Osteoblast (primary cell): ENCODE results near the gene ZBTB37. TPM values are rescaled to one million over a fixed set of nuclear protein-coding genes. Genes with fewer than 3 reads are reported as not detected.
A peak's percentile ranks its signal among the peaks of the same experiment; 100 is the strongest.
"Not testable (repeated sequence)": the region's sequence is repeated elsewhere in the genome, so short reads cannot be mapped to it uniquely, and the experiment has no call there.

Experiments used
- DNase-seq: peaks from one replicate; pipeline ENCODE4 v3.0.0; 2011; ENCODE audit warnings: low spot score, mixed read lengths; ENCODE audit not compliant: insufficient read length; ENCODE audit errors: missing footprints
- H2AFZ ChIP-seq: 2 replicates; pipeline ENCODE4 v1.6.0; 2011; ENCODE audit warnings: mild to moderate bottlenecking, low read length
- H3K27ac ChIP-seq: 2 replicates; pipeline ENCODE4 v1.5.1; 2011; ENCODE audit warnings: mild to moderate bottlenecking, low read depth, low read length, moderate library complexity
- H3K27me3 ChIP-seq: 2 replicates; pipeline ENCODE4 v1.6.0; 2012; ENCODE audit warnings: mild to moderate bottlenecking, control low read depth, inconsistent platforms, low read length, moderate library complexity; ENCODE audit not compliant: insufficient read depth
- H3K36me3 ChIP-seq: 2 replicates; pipeline ENCODE4 v1.5.1; 2011; ENCODE audit warnings: mild to moderate bottlenecking, low read length, control low read depth, moderate library complexity; ENCODE audit not compliant: insufficient read depth
- H3K4me1 ChIP-seq: 2 replicates; pipeline ENCODE4 v1.5.1; 2011; ENCODE audit warnings: mild to moderate bottlenecking, low read length, control low read depth, moderate library complexity; ENCODE audit not compliant: insufficient read depth
- H3K4me2 ChIP-seq: 2 replicates; pipeline ENCODE4 v1.6.0; 2011; ENCODE audit warnings: mild to moderate bottlenecking, low read length; ENCODE audit not compliant: insufficient read depth
- H3K4me3 ChIP-seq: fragments of 200-600 bp; sonication (generic); 3 replicates; pipeline ENCODE4 v1.5.1; 2012; ENCODE audit warnings: mild to moderate bottlenecking, low read length, inconsistent platforms; ENCODE audit not compliant: insufficient read depth
- H3K79me2 ChIP-seq: 2 replicates; pipeline ENCODE4 v1.6.0; 2012; ENCODE audit warnings: mild to moderate bottlenecking, low read length, control low read depth, inconsistent platforms; ENCODE audit not compliant: insufficient read depth
- H3K9me3 ChIP-seq: 2 replicates; pipeline ENCODE4 v1.5.1; 2011; ENCODE audit warnings: low read depth, low read length, control low read depth
- H4K20me1 ChIP-seq: 2 replicates; pipeline ENCODE4 v1.6.0; 2012; ENCODE audit warnings: mild to moderate bottlenecking, low read length, control low read depth; ENCODE audit not compliant: insufficient read depth
- total RNA-seq: library from RNA; depleted of rRNA; stranded (reverse); fragments of >200 nt; gene quantifications from 2 replicates; pipeline ENCODE4 v1.2.3, GENCODE V29; 2012
- TF ChIP-seq, protein P1 (sequence below): IDR thresholded peaks from 2 replicates; pipeline ENCODE4 v1.5.1; 2011; ENCODE audit warnings: mild to moderate bottlenecking, low read depth, low read length, moderate library complexity; ENCODE audit errors: extremely low read depth

Gene ZBTB37
- total RNA-seq, 1 donor: 10.5 TPM

DNA sequence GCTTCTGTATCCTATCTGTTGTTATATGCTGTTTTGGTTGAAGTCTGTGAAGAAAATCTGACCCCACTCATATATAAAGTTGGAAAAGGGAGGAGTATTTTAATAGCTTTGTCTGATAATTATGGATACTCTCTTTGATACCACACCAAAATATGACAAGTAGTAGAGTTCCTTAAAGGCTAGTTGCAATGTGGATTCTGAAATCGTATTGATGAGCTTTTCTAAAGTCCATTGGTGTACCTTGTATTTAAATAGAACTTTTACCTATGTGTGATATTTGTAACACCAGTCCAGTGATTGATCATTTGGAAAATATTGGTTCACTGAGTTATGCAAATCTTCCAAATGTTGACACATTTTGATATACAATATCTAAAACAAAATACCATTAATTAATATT, 8.1 kb upstream of the ZBTB37 start:
- Histone ChIP-seq H3K36me3 (peaks cover 46% of the 10 kb centered on the region), H3K27ac (no peak overlapping the region), H3K79me2 (no peaks in the 10 kb centered on the region), H3K27me3 (no peaks in the 10 kb centered on the region), H4K20me1 (peaks cover 24% of the 10 kb centered on the region), H3K4me1 (peaks cover 2% of the 10 kb centered on the region), H2AFZ (no peak overlapping the region), H3K4me3 (no peak overlapping the region), H3K4me2 (no peak overlapping the region), H3K9me3 (no peaks in the 10 kb centered on the region)
- no peak for DNase-seq
- TF ChIP-seq, protein P1, sequence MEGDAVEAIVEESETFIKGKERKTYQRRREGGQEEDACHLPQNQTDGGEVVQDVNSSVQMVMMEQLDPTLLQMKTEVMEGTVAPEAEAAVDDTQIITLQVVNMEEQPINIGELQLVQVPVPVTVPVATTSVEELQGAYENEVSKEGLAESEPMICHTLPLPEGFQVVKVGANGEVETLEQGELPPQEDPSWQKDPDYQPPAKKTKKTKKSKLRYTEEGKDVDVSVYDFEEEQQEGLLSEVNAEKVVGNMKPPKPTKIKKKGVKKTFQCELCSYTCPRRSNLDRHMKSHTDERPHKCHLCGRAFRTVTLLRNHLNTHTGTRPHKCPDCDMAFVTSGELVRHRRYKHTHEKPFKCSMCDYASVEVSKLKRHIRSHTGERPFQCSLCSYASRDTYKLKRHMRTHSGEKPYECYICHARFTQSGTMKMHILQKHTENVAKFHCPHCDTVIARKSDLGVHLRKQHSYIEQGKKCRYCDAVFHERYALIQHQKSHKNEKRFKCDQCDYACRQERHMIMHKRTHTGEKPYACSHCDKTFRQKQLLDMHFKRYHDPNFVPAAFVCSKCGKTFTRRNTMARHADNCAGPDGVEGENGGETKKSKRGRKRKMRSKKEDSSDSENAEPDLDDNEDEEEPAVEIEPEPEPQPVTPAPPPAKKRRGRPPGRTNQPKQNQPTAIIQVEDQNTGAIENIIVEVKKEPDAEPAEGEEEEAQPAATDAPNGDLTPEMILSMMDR: no peak

DNA sequence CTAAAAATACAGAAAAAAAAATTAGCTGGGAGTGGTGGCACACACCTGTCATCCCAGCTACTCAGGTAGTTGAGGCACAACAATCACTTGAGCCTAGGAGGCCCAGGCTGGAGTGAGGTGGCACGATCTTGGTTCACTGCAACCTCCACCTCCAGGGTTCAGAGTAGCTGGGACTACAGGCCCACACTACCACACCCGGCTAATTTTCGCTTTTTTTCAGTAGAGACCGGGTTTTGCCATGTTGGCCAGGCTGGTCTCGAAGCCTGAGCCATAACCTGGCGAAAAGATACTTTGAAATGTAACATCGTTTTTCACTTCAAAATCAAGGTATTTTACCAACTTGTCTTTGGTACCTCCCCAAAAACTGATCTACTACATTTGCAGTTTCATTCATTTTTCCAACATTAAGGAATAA, 6.4 kb upstream of the ZBTB37 start:
- TF ChIP-seq, protein P1: no peak
- Histone ChIP-seq H3K27ac (no peak overlapping the region), H3K4me3 (no peak overlapping the region), H3K36me3 (peaks cover 56% of the 10 kb centered on the region), H2AFZ (no peak overlapping the region), H4K20me1 (peaks cover 41% of the 10 kb centered on the region), H3K4me2 (no peak overlapping the region), H3K9me3 (no peaks in the 10 kb centered on the region), H3K4me1 (peaks cover 16% of the 10 kb centered on the region), H3K27me3 (no peaks in the 10 kb centered on the region), H3K79me2 (peaks cover 16% of the 10 kb centered on the region)
- no peak for DNase-seq

DNA sequence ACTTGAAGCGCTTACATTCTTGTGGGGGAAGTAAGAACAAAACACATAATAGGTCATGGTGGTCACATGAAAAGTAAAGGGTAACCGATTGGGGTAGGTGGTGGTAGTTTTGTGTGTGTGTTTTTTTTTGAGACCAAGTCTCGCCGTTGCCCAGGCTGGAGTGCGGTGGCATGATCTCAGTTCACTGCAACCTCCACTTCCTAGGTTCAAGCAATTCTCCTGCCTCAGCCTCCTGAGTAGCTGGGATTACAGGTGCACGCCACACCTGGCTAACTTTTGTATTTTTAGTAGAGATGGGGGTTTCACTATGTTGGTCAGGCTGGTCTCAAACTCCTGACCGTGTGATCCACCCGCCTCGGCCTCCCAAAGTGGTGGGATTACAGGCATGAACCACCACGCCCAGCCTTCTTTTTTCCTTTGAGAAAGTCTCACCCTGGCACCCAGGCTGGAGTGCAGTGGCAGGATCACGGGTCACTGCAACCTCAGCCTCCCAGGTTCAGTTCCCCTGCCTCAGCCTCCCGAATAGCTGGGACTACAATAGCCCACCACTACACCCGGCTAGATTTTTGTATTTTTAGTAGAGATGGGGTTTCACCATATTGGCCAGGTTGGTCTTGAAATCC, 5.9 kb upstream of the ZBTB37 start:
- not testable (repeated sequence) for H3K4me2 ChIP-seq, H3K9me3 ChIP-seq, H3K4me3 ChIP-seq, DNase-seq, H2AFZ ChIP-seq, H3K27me3 ChIP-seq, H3K27ac ChIP-seq
- Histone ChIP-seq H3K36me3 (peaks cover 57% of the 10 kb centered on the region), H3K4me1 (peaks cover 16% of the 10 kb centered on the region), H4K20me1 (peaks cover 46% of the 10 kb centered on the region), H3K79me2 (peaks cover 21% of the 10 kb centered on the region)

DNA sequence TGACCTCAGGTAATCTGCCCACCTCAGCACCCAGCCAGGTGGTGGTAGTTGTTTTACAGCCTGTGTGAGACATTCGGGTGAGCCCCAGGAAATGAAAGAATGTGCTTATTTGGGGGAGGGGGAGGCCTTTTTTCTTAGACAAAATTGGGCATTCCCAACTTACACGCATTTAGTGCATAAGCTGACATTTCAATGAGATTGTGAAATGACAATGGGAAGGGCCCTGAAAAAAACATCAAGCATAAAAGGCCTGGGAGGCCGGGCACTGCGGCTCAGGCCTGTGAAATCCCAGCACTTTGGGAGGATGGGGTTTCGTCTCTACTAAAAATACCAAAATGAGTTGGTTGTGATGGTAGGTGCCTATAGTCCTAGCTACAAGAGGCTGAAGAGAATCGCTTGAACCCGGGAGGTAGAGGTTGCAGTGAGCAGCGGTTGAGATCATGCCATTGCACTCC, 5.4 kb upstream of the ZBTB37 start:
- Histone ChIP-seq H3K36me3 (peaks cover 55% of the 10 kb centered on the region), H3K27me3 (no peaks in the 10 kb centered on the region)

More for the DNA sequence above, 5.4 kb upstream of the ZBTB37 start:
- Histone ChIP-seq H3K27ac (peak overlapping the region; percentile 34), H3K9me3 (no peaks in the 10 kb centered on the region), H3K4me3 (no peak overlapping the region), H3K4me1 (peaks cover 16% of the 10 kb centered on the region), H3K4me2 (no peak overlapping the region), H3K79me2 (peaks cover 27% of the 10 kb centered on the region), H2AFZ (no peak overlapping the region), H4K20me1 (peaks cover 51% of the 10 kb centered on the region)
- peak; percentile 89 for DNase-seq
- TF ChIP-seq, protein P1: no peak
